Measurements from ENCODE around the gene CDK1.
A peak's percentile ranks its signal among the peaks of the same experiment; 100 is the strongest.

Gene CDK1

DNA sequence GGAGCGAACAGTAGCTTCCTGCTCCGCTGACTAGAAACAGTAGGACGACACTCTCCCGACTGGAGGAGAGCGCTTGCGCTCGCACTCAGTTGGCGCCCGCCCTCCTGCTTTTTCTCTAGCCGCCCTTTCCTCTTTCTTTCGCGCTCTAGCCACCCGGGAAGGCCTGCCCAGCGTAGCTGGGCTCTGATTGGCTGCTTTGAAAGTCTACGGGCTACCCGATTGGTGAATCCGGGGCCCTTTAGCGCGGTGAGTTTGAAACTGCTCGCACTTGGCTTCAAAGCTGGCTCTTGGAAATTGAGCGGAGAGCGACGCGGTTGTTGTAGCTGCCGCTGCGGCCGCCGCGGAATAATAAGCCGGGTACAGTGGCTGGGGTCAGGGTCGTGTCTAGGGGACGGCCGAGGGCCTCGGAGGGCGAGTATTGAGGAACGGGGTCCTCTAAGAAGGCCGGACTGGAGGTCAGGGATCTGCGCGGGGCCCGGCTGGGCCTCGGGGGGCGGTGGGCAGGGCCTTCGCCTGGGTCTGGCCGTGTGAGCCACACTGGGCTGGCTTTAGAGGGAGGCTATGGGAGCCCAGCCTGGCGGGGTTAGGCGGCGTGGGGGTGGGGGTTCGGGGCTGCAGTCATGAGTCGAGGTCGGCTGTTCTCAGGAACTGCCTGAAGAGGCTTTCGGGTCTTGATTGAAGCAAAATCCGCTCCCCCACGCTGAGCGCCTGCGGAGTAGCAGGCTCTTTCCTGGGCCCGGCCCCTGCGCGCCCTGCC, at the start of gene CDK1:
TSS of gene CDK1 (plus strand) at position 265 of the 757 bp plus-strand sequence. CDS start 1,688 bp downstream, outside the sequence.
- CTCF ChIA-PET = interaction anchor here (0.6 to 0.9 kb wide), 2 partner anchors 17 to 818 kb away, joined by 3 to 4 read pairs; no protein-coding TSS in a partner anchor
- POLR2A ChIA-PET = interaction anchor here (0.6 to 1.9 kb wide), 15 partner anchors 9 to 843 kb away, joined by 3 to 13 read pairs (median 4); no protein-coding TSS in a partner anchor
- TF ChIP-seq BHLHE40 (IDR thresholded peaks at IDR 0.05; ENCODE audit: borderline replicate concordance) = no peak
- peak; percentile 83 for TF ChIP-seq L3MBTL2 (conservative IDR thresholded peaks at IDR 0.05)
- TF ChIP-seq SUZ12 (IDR thresholded peaks at IDR 0.05) = no peak
- TF ChIP-seq FOXM1 (IDR thresholded peaks at IDR 0.05; ENCODE audit: borderline replicate concordance) = peak; percentile 100
- peak; percentile 95 for DNase-seq (ENCODE audit: extremely low spot score)

DNA sequence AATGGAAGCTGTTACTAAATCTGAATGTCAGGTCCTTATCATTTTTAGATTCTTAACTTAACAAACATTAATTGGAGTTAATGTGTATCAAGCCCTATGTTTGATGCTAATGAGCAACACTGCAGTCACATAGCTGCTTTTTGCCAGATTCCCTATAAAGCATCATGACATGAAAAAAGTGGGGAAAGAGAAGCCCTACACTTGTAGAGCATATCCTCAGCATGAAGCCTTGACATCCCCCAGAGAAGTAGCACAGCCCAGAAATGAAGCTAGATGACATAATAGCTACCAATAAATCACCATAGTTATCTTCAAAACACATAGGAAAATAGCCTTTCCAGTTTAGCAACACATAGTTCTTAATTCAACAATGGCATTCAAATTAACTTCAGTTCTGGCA, 49.2 kb upstream of the CDK1 start:
- no peak for TF ChIP-seq NFRKB (IDR thresholded peaks at IDR 0.05)
- TF ChIP-seq, protein P1, sequence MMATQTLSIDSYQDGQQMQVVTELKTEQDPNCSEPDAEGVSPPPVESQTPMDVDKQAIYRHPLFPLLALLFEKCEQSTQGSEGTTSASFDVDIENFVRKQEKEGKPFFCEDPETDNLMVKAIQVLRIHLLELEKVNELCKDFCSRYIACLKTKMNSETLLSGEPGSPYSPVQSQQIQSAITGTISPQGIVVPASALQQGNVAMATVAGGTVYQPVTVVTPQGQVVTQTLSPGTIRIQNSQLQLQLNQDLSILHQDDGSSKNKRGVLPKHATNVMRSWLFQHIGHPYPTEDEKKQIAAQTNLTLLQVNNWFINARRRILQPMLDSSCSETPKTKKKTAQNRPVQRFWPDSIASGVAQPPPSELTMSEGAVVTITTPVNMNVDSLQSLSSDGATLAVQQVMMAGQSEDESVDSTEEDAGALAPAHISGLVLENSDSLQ (IDR thresholded peaks at IDR 0.05) = 0 out of 2 replicates have a peak, but pooled peaks have one; percentile 4
- ChIA-PET CTCF (interaction anchor here (0.6 kb wide), 1 partner anchor 12 kb away, joined by 3 read pairs; no protein-coding TSS in a partner anchor), POLR2A (no interaction called here)
- no peak for DNase-seq (ENCODE audit: extremely low spot score)

DNA sequence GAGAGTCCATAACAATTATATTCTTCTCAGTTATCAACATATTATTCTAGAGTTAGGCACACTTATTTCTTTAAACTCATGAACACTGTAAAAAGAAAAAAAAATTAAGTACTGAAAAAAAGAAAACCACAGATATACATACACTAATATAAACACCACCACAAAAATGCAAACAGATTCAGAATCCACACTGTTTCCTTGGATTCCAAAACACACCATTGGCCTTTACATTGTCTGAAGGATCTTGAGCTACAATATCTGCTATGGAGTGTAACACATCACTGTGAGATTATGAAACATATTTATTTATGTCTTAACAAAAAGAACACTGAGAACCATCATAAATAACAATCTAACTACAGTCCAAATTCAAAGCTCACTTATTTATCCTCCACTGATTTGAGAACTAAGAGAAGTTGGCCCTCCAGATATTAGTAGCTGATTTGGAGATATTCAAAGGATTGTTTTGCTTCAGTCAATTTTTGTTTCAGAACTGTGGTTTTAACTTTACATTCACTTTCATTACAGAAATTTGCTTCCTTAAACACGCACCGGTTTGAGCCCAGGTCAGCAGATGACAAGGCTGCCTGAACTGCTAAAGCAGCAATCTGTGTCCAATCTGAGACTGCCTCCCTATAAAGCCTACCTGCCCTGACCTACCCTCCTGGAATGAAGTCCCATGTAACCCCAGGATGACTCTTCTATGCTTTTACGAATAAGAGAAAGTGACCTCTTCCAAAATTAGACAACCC, 47.0 kb upstream of the CDK1 start:
- no peak for TF ChIP-seq NFRKB (IDR thresholded peaks at IDR 0.05)
- no peak for TF ChIP-seq SP1 (IDR thresholded peaks at IDR 0.05)
- TF ChIP-seq HDGF (IDR thresholded peaks at IDR 0.05; ENCODE audit: borderline replicate concordance) = no peak
- no peak for TF ChIP-seq CTBP1 (IDR thresholded peaks at IDR 0.05; ENCODE audit: borderline replicate concordance)
- no peak for TF ChIP-seq LEF1 (IDR thresholded peaks at IDR 0.05; ENCODE audit: borderline replicate concordance)
- TF ChIP-seq L3MBTL2 (conservative IDR thresholded peaks at IDR 0.05) = no peak
- CTCF ChIA-PET = no interaction called here
- no peak for DNase-seq (ENCODE audit: extremely low spot score)
- POLR2A ChIA-PET = no interaction called here

DNA sequence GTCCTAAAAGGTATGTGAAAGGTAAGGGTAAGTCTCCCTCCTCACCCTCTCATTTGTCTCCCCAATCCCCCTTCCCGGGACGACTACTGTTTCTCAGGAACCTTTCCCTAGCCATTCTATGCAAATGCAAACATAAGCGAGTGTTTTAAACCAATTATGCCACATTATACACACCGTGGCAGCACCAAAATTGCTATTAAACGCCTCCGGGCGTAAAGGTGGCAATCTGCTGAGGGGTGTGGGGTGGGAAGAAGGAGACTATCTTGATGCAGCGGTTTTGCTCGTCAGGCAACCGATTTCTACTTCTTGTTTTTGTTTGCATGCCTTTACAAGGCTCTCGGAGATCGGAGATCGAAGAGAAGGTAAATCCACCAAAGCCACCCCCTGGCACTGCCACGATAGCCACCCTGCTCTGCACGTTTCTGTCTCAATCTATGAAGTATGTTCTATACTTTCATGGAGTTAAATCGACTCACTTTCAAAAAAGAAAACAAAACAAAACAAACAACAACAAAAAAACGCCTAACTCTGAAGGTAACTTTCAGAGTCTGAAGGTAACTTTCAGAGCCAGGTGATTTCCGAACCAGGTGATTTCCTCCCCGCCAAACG, 46.0 kb upstream of the CDK1 start:
- TF ChIP-seq ARNT (IDR thresholded peaks at IDR 0.05) = no peak
- TF ChIP-seq FOXA1 (IDR thresholded peaks at IDR 0.05) = no peak
- TF ChIP-seq LEF1 (IDR thresholded peaks at IDR 0.05; ENCODE audit: borderline replicate concordance) = no peak
- TF ChIP-seq FOXK2 (IDR thresholded peaks at IDR 0.05) = no peak
- no peak for TF ChIP-seq FOXM1 (IDR thresholded peaks at IDR 0.05; ENCODE audit: borderline replicate concordance)
- TF ChIP-seq ELF4 (IDR thresholded peaks at IDR 0.05) = no peak
- no peak for TF ChIP-seq NFRKB (IDR thresholded peaks at IDR 0.05)
- no peak; the same call in 1 of the 2 replicates for TF ChIP-seq L3MBTL2 (conservative IDR thresholded peaks at IDR 0.05)
- TF ChIP-seq ZNF384 (IDR thresholded peaks at IDR 0.05) = no peak
- no peak for TF ChIP-seq BHLHE40 (IDR thresholded peaks at IDR 0.05; ENCODE audit: borderline replicate concordance)
- TF ChIP-seq CTBP1 (IDR thresholded peaks at IDR 0.05; ENCODE audit: borderline replicate concordance) = no peak
- TF ChIP-seq SP1 (IDR thresholded peaks at IDR 0.05) = no peak
- no peak for TF ChIP-seq TARDBP (IDR thresholded peaks at IDR 0.05)
- TF ChIP-seq, protein P1 (IDR thresholded peaks at IDR 0.05) = no peak
- TF ChIP-seq HDGF (IDR thresholded peaks at IDR 0.05; ENCODE audit: borderline replicate concordance) = no peak
- no peak for TF ChIP-seq SUZ12 (IDR thresholded peaks at IDR 0.05)
- DNase-seq (ENCODE audit: extremely low spot score) = no peak
- CTCF ChIA-PET = no interaction called here
- POLR2A ChIA-PET = no interaction called here

DNA sequence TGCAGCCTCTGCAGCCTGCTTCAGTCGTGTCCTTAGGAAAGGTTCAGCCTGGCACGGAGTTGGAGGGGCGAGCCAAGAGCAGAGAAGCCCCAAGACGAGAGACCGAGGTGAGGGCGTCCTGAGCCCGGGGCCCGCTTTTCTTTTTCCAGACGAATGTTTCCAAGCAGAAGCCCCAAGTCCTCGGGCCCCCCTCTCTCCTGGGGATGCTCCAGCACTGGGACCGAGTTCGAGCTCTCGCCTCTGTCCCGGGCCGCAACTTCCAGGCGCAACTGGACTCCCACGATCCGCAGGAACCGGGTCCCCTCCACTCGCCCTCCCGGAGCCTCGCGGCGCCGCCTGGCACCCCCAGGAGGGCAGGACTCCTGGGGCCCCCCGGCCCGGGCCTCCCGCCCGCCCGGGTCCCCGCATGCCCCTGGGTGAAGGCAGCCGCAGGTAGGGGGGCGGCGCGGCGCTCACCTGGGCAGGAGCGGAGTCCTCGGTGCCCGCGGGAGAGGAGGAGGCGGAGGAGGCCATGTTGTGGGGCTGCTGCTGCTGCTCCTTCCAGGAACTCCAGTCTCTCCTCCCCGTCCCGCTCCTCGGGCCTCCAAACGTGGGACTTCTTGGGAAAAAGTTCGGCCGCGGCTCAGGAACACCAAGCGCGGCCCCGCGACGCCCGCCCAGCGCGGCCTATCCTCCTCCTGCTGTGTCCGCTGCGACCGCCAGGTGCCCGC, 45.3 kb upstream of the CDK1 start:
- CTCF ChIA-PET = interaction anchor here (0.9 kb wide), 2 partner anchors 12 to 41 kb away, joined by 3 read pairs; no protein-coding TSS in a partner anchor
- TF ChIP-seq ZNF384 (IDR thresholded peaks at IDR 0.05) = no peak
- no peak for TF ChIP-seq TARDBP (IDR thresholded peaks at IDR 0.05)
- no peak for TF ChIP-seq L3MBTL2 (conservative IDR thresholded peaks at IDR 0.05)
- TF ChIP-seq FOXM1 (IDR thresholded peaks at IDR 0.05; ENCODE audit: borderline replicate concordance) = no peak
- no peak for TF ChIP-seq ARNT (IDR thresholded peaks at IDR 0.05)
- no peak for TF ChIP-seq FOXA1 (IDR thresholded peaks at IDR 0.05)
- no peak for TF ChIP-seq FOXK2 (IDR thresholded peaks at IDR 0.05)
- no peak for TF ChIP-seq NFRKB (IDR thresholded peaks at IDR 0.05)
- TF ChIP-seq SP1 (IDR thresholded peaks at IDR 0.05) = no peak
- no peak for TF ChIP-seq CTBP1 (IDR thresholded peaks at IDR 0.05; ENCODE audit: borderline replicate concordance)
- TF ChIP-seq SUZ12 (IDR thresholded peaks at IDR 0.05) = no peak
- no peak for TF ChIP-seq BHLHE40 (IDR thresholded peaks at IDR 0.05; ENCODE audit: borderline replicate concordance)
- POLR2A ChIA-PET = no interaction called here
- peak; percentile 72 for DNase-seq (ENCODE audit: extremely low spot score)

DNA sequence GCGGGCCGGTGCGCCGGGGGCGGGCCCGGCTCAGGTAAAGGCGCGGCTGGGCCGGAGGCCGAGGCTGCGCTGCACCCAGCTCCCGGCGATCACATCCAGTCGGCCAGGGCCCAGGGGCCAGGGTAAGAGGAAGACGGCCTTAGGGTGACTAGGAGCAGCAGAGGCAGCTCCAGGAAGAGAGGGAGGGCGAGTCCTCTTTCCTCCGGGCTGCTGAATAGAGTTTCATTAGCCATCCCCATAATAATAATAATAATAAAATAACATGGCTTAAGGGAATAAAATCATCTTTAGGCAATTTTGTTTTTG, 44.8 kb upstream of the CDK1 start:
- no peak for TF ChIP-seq FOXM1 (IDR thresholded peaks at IDR 0.05; ENCODE audit: borderline replicate concordance)
- TF ChIP-seq ARNT (IDR thresholded peaks at IDR 0.05) = no peak
- no peak for TF ChIP-seq FOXA1 (IDR thresholded peaks at IDR 0.05)
- TF ChIP-seq ELF4 (IDR thresholded peaks at IDR 0.05) = no peak
- TF ChIP-seq TARDBP (IDR thresholded peaks at IDR 0.05) = no peak
- no peak for TF ChIP-seq NFRKB (IDR thresholded peaks at IDR 0.05)
- no peak for TF ChIP-seq CTBP1 (IDR thresholded peaks at IDR 0.05; ENCODE audit: borderline replicate concordance)
- TF ChIP-seq BHLHE40 (IDR thresholded peaks at IDR 0.05; ENCODE audit: borderline replicate concordance) = no peak
- no peak for TF ChIP-seq SP1 (IDR thresholded peaks at IDR 0.05)
- TF ChIP-seq L3MBTL2 (conservative IDR thresholded peaks at IDR 0.05) = no peak
- no peak for TF ChIP-seq SUZ12 (IDR thresholded peaks at IDR 0.05)
- no peak for TF ChIP-seq FOXK2 (IDR thresholded peaks at IDR 0.05)
- TF ChIP-seq HDGF (IDR thresholded peaks at IDR 0.05; ENCODE audit: borderline replicate concordance) = no peak
- TF ChIP-seq ZNF384 (IDR thresholded peaks at IDR 0.05) = no peak
- no peak for TF ChIP-seq LEF1 (IDR thresholded peaks at IDR 0.05; ENCODE audit: borderline replicate concordance)
- TF ChIP-seq, protein P1 (IDR thresholded peaks at IDR 0.05) = no peak
- no peak for DNase-seq (ENCODE audit: extremely low spot score)
- CTCF ChIA-PET = interaction anchor here (0.6 to 0.9 kb wide), 3 partner anchors 11 to 1085 kb away, joined by 3 to 4 read pairs (median 3); no protein-coding TSS in a partner anchor
- POLR2A ChIA-PET = interaction anchor here (0.8 kb wide), 1 partner anchor 45 kb away, joined by 5 read pairs; the partner anchor contains the start of gene CDK1
